Glutamatergic neuron (in vitro differentiated cells): Measurements from ENCODE around the gene USB1. TPM values are rescaled to one million over a fixed set of nuclear protein-coding genes. Genes with fewer than 3 reads are reported as not detected.

Experiments
- total RNA-seq: library from RNA; stranded (reverse); fragmentation: NEBNext Ultra II Directional; extraction: Animal tissue kit (Norgen Biotek cat#: 25700); gene quantifications from one replicate; pipeline ENCODE4 v1.2.1, GENCODE V29; 2021; ENCODE audit not compliant: unreplicated experiment

Gene USB1
- total RNA-seq, 1 donor from 2014 or later = 107 TPM

Other genes with a start within 250 kb of the USB1 start
- 0.76 TPM for gene KIFC3, start 198.9 kb upstream of the USB1 start, total RNA-seq
- gene CNGB1, start 30.3 kb upstream of the USB1 start, total RNA-seq = 0.91 TPM
- 13.9 TPM for gene ZNF319, start 735 bp upstream of the USB1 start, total RNA-seq
- 69.9 TPM for gene MMP15, start 24.3 kb downstream of the USB1 start, total RNA-seq
- gene CFAP20, start 128.0 kb downstream of the USB1 start, total RNA-seq = 48.6 TPM
- 87.6 TPM for gene CSNK2A2, start 196.7 kb downstream of the USB1 start, total RNA-seq